Sigmoid colon (tissue), 7 donors: ENCODE measurements around the gene COPZ1. TPM values are rescaled to one million over a fixed set of nuclear protein-coding genes. Genes with fewer than 3 reads are reported as not detected.

Experiments used
- DNase-seq: peaks from one replicate; pipeline ENCODE4 v3.0.0-alpha.2; 2019
- H3K27ac ChIP-seq, 4 donors: fragments of 200-600 bp; sonication (generic); one replicate each; pipeline ENCODE4 v1.5.1; 2016 to 2019; ENCODE audit warnings: mild to moderate bottlenecking in 1 of 4
- H3K27me3 ChIP-seq, 3 donors: fragments of 200-600 bp; sonication (generic); one replicate each; pipeline ENCODE4 v1.5.1; 2019; ENCODE audit warnings: mild to moderate bottlenecking in 1 of 3
- H3K36me3 ChIP-seq, 4 donors: fragments of 200-600 bp; sonication (generic); one replicate each; pipeline ENCODE4 v1.5.1; 2016 to 2019
- H3K4me1 ChIP-seq, 4 donors: fragments of 200-600 bp; sonication (generic); one replicate each; pipeline ENCODE4 v1.5.1; 2017 to 2019
- H3K4me3 ChIP-seq, 4 donors: fragments of 200-600 bp; sonication (generic); one replicate each; pipeline ENCODE4 v1.5.1; 2017 to 2019; ENCODE audit warnings: mild to moderate bottlenecking in 2 of 4, moderate library complexity in 1 of 4
- H3K9me3 ChIP-seq, 4 donors: fragments of 200-600 bp in 3 of 4; sonication (generic) in 3 of 4; one replicate each; pipeline versions ENCODE4 v1.5.1 to v1.6.1; 2013 to 2019
- CTCF ChIP-seq, 4 experiments: fragments of 450-650 bp in 3 of 4; fragments of 200-600 bp in 1 of 4; IDR thresholded peaks; one replicate each; pipeline ENCODE4 v1.5.1; 2016 to 2019; ENCODE audit warnings: antibody characterized with exemption in 4 of 4, mild to moderate bottlenecking in 3 of 4, moderate library complexity in 2 of 4
- EP300 ChIP-seq, 4 donors: sonication (generic); formaldehyde crosslinking; IDR thresholded peaks; one replicate each; pipeline ENCODE4 v1.6.1; 2017; ENCODE audit warnings: antibody characterized with exemption in 4 of 4
- POLR2A ChIP-seq, 2 donors: fragments of 450-650 bp; IDR thresholded peaks; one replicate each; pipeline ENCODE4 v1.6.1; 2016; ENCODE audit warnings: antibody characterized with exemption in 2 of 2, mild to moderate bottlenecking in 2 of 2, moderate library complexity in 2 of 2
- POLR2AphosphoS5 ChIP-seq, 4 donors: sonication (generic); formaldehyde crosslinking; IDR thresholded peaks; one replicate each; pipeline ENCODE4 v1.6.1; 2017; ENCODE audit warnings: antibody characterized with exemption in 4 of 4
- WGBS, 2 donors: extraction: QIAGEN DNeasy Blood & Tissue Kit; methylation state at CpG; one replicate each; pipeline ENCODE4 v1.1.7; 2013; 5-methylcytosine and 5-hydroxymethylcytosine counted together
- intact Hi-C: fragments of 100-400 bp; cut with DNase I; formaldehyde crosslinking; loops from one replicate; pipeline ENCODE4 v1.15.1; 2023
- polyA plus RNA-seq, 3 donors: library from polyadenylated mRNA; stranded (reverse); fragments of 200-250 nt; gene quantifications; one replicate each; pipeline ENCODE4 v1.2.3, GENCODE V29; 2013
- total RNA-seq, 4 donors: library from RNA; depleted of rRNA; stranded (reverse); fragments of >200 nt; gene quantifications; one replicate each; pipeline ENCODE4 v1.1.0, GENCODE V29; 2016
- donor health status: healthy with polysubstance abuse.
- donor health status: Bipolar disorder and iron deficiency.
- donor health status: healthy.

The COPZ1 gene
- total and polyA plus RNA-seq, 7 donors: 39.6 to 155 (median 74.2) TPM

DNA sequence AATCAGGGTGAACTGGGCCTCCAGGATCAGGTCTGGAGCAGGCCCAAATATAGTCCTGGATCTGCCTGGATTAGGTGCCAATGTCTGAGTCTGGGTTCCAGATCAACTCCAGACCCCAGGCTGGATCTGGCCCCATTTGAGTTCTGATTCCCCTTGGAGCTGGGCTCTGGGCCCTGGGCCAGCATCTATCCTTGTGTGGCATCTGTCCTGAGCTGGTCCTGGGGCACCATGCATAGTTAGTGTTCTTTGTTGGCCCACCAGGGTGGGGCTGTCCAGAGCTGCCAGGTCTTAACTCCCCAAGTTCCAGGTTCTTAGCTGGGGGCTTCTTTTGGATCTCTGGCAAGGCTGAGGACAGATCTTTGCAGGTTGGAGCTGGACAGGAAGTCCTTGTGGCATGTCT is 70.6 kb downstream of the COPZ1 start:
- Histone ChIP-seq H3K4me1 (peaks cover 0 to 52% (median 12%) of the 10 kb centered on the region in 4 donors), H3K36me3 (peaks cover 56 to 66% (median 59%) of the 10 kb centered on the region in 4 donors), H3K27ac (peak overlapping the region in 3 of 4 donors; percentile 99 to 100 (median 100)), H3K9me3 (no peaks in the 10 kb centered on the region), H3K27me3 (no peaks in the 10 kb centered on the region), H3K4me3 (no peak overlapping the region)
- TF ChIP-seq POLR2A (IDR thresholded peaks at IDR 0.05) (no peak), POLR2AphosphoS5 (IDR thresholded peaks at IDR 0.05) (peak in 2 of 4 donors; percentile 3 to 16), CTCF (IDR thresholded peaks at IDR 0.05) (no peak), EP300 (IDR thresholded peaks at IDR 0.05) (no peak)
- DNase-seq: no peak
- intact Hi-C loops: no loop called here

DNA sequence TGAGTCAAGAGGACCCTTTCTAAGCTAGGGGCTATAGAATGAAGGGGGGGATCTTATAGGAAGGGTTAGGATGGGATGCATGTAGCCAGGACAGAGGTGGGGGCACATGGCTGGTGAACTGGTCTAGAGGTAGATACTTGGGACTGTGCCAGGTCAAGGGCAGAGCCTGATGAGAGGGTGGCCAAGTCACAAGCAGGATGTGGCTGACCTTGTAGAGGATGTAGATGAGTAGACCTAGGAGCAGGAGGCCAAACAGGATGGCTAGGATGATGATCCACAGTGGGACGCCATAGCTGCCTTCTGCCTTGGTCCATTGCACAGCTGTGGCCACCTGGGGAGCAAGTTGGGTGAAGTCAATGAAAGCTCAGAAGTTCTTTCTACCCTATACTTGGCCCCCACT is 72.2 kb downstream of the COPZ1 start:
- TF ChIP-seq EP300 (IDR thresholded peaks at IDR 0.05) (no peak), POLR2A (IDR thresholded peaks at IDR 0.05) (no peak), POLR2AphosphoS5 (IDR thresholded peaks at IDR 0.05) (peak; percentile 41 to 61 (median 59)), CTCF (IDR thresholded peaks at IDR 0.05) (no peak)
- Histone ChIP-seq H3K36me3 (peaks cover 72 to 82% (median 75%) of the 10 kb centered on the region in 4 donors), H3K9me3 (no peaks in the 10 kb centered on the region), H3K27ac (peak overlapping the region in 3 of 4 donors; percentile 99 to 100 (median 100)), H3K4me3 (no peak overlapping the region), H3K27me3 (no peaks in the 10 kb centered on the region), H3K4me1 (peaks cover 0 to 36% (median 10%) of the 10 kb centered on the region in 4 donors)
- DNase-seq: no peak
- intact Hi-C loops: no loop called here
- 77 to 83% methylated on average over 1 of the region's 1 CpG for WGBS, 2 donors

DNA sequence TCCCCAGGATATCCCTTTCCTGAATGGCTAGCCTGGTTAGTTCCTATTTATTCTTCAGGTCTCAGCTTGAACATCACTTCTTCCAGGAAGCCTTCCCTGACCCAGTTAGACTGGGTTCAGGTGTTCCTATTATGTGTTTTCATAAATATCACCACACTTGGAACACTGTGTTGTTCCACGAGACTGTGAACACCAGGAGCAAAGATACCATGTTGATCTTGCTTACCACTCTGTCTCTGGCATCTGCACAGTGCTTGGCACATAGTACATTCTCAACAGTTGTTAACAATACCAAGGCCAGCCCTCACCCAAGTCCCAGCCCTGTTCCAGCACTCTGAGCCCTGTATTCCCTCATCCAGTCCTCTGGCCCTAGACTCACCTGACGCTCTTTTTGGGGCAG is 73.3 kb downstream of the COPZ1 start:
- intact Hi-C loops: no loop called here
- H3K4me3 ChIP-seq: no peak overlapping the region
- H3K9me3 ChIP-seq: no peaks in the 10 kb centered on the region
- no peaks in the 10 kb centered on the region for H3K27me3 ChIP-seq
- no peak for DNase-seq
- TF ChIP-seq EP300 (IDR thresholded peaks at IDR 0.05) (no peak), POLR2AphosphoS5 (IDR thresholded peaks at IDR 0.05) (peak in 2 of 4 donors; percentile 44 to 62), POLR2A (IDR thresholded peaks at IDR 0.05) (no peak), CTCF (IDR thresholded peaks at IDR 0.05) (no peak)
- peaks cover 83 to 92% (median 85%) of the 10 kb centered on the region in 4 donors for H3K36me3 ChIP-seq
- peak overlapping the region in 3 of 4 donors; percentile 99 to 100 (median 100) for H3K27ac ChIP-seq
- WGBS, 2 donors: 92 to 95% methylated on average over 2 of the region's 2 CpGs
- peaks cover 0 to 36% (median 13%) of the 10 kb centered on the region in 4 donors for H3K4me1 ChIP-seq

GRCh38 chr12:54398995-54399793 is 74.3 kb downstream of the COPZ1 start:
- H3K4me3 ChIP-seq: no peak overlapping the region
- peaks cover 92 to 100% (median 95%) of the 10 kb centered on the region in 4 donors for H3K36me3 ChIP-seq
- TF ChIP-seq CTCF (IDR thresholded peaks at IDR 0.05): peak; percentile 97 to 99 (median 98)
- peak; percentile 55 to 77 (median 72) for TF ChIP-seq POLR2AphosphoS5 (IDR thresholded peaks at IDR 0.05)
- TF ChIP-seq EP300 (IDR thresholded peaks at IDR 0.05): no peak
- H3K9me3 ChIP-seq: no peaks in the 10 kb centered on the region
- 64 to 74% methylated on average over 8 of the region's 8 CpGs for WGBS, 2 donors
- intact Hi-C loops: loop anchor here (1.0 kb wide), 1 partner anchor 40 kb away; no protein-coding TSS in a partner anchor
- H3K27me3 ChIP-seq: no peaks in the 10 kb centered on the region
- DNase-seq: peak; percentile 94
- peaks cover 0 to 42% (median 21%) of the 10 kb centered on the region in 4 donors for H3K4me1 ChIP-seq
- H3K27ac ChIP-seq: peak overlapping the region in 3 of 4 donors; percentile 99 to 100 (median 100)
